NCI-H187 treated with DMSO at 0.1 percent for 48 hours (cell line): Measurements from ENCODE around the gene ADARB2.

Experiments used
- DNase-seq: peaks from one replicate; lab custom pipeline; 2025; lab: John Stamatoyannopoulos, UW

Gene ADARB2

GRCh38 chr10:1128649-1129048 lies 608.7 kb downstream of the ADARB2 start:
- DNase-seq, result no peak

- DNase-seq, result no peak
Measured at GRCh38 chr10:1128115-1128514, 609.2 kb downstream of the ADARB2 start.

GRCh38 chr10:1127629-1128028 lies 609.7 kb downstream of the ADARB2 start:
- DNase-seq, result no peak
